OCI-LY1 (cell line): ENCODE measurements around the gene ZKSCAN4.

Experiments used
- H2AFZ ChIP-seq: fragments of 200-600 bp; sonication (generic), shearing (Covaris generic); 2 replicates; pipeline ENCODE4 v1.6.0; 2014; ENCODE audit warnings: antibody characterized with exemption, mild to moderate bottlenecking, low read length
- H3F3A ChIP-seq: fragments of 200-600 bp; sonication (generic), shearing (Covaris generic); 2 replicates; pipeline ENCODE4 v1.6.0; 2014; ENCODE audit warnings: mild to moderate bottlenecking, antibody characterized with exemption, low read length, moderate library complexity; ENCODE audit not compliant: insufficient read depth
- H3K27ac ChIP-seq: fragments of 200-600 bp; sonication (generic); 2 replicates; pipeline ENCODE4 v1.5.1; 2014; ENCODE audit warnings: low read length, mixed run types, mild to moderate bottlenecking, low read depth; ENCODE audit not compliant: poor library complexity, severe bottlenecking
- H3K27me3 ChIP-seq: fragments of 200-600 bp; sonication (generic); 2 replicates; pipeline ENCODE4 v1.6.0; 2014; ENCODE audit warnings: antibody characterized with exemption, mild to moderate bottlenecking, low read length, moderate library complexity; ENCODE audit not compliant: insufficient read depth
- H3K36me3 ChIP-seq: fragments of 200-600 bp; sonication (generic); 2 replicates; pipeline ENCODE4 v1.6.1; 2014; ENCODE audit warnings: mild to moderate bottlenecking, antibody characterized with exemption, low read length, moderate library complexity, mixed read lengths; ENCODE audit not compliant: insufficient read depth
- H3K4me1 ChIP-seq: fragments of 200-600 bp; sonication (generic); 2 replicates; pipeline ENCODE4 v1.5.1; 2014; ENCODE audit warnings: mild to moderate bottlenecking, low read length, moderate library complexity; ENCODE audit not compliant: insufficient read depth, severe bottlenecking
- H3K4me2 ChIP-seq: fragments of 200-600 bp; sonication (generic), shearing (Covaris generic); 2 replicates; pipeline ENCODE4 v1.6.1; 2014; ENCODE audit warnings: low read length
- H3K4me3 ChIP-seq: fragments of 200-600 bp; sonication (generic); 2 replicates; pipeline ENCODE4 v1.5.1; 2014; ENCODE audit warnings: low read length, low read depth, mild to moderate bottlenecking, mixed read lengths; ENCODE audit not compliant: poor library complexity, severe bottlenecking
- H3K79me2 ChIP-seq: fragments of 200-600 bp; shearing (Covaris generic); 2 replicates; pipeline ENCODE4 v1.6.1; 2016; ENCODE audit warnings: mixed run types, low read length, mixed read lengths; ENCODE audit not compliant: insufficient read depth
- H3K9ac ChIP-seq: fragments of 200-600 bp; sonication (generic), shearing (Covaris generic); 2 replicates; pipeline ENCODE4 v1.6.1; 2014; ENCODE audit warnings: mild to moderate bottlenecking, low read length, mixed read lengths
- H3K9me2 ChIP-seq: fragments of 200-600 bp; sonication (generic), shearing (Covaris generic); 2 replicates; pipeline ENCODE4 v1.6.1; 2014; ENCODE audit warnings: low read depth, mild to moderate bottlenecking, low read length, mixed read lengths
- H3K9me3 ChIP-seq: fragments of 200-600 bp; shearing (Covaris generic); 2 replicates; pipeline ENCODE4 v1.6.1; 2014; ENCODE audit warnings: low read length, mixed read lengths
- H4K20me1 ChIP-seq: fragments of 200-600 bp; sonication (generic), shearing (Covaris generic); 2 replicates; pipeline ENCODE4 v1.6.0; 2016; ENCODE audit warnings: mild to moderate bottlenecking, low read length; ENCODE audit not compliant: insufficient read depth
- EZH2 ChIP-seq: fragments of 200-600 bp; sonication (generic), shearing (Covaris generic); IDR thresholded peaks from 2 replicates; pipeline ENCODE4 v1.8.0; 2017; ENCODE audit warnings: borderline replicate concordance, mixed run types, mild to moderate bottlenecking, antibody characterized with exemption, low read length, moderate library complexity, mixed read lengths
- TF ChIP-seq, protein P1 (sequence below): fragments of 200-600 bp; sonication (generic), shearing (Covaris generic); IDR thresholded peaks from 2 replicates; pipeline ENCODE4 v1.5.1; 2017; ENCODE audit warnings: mild to moderate bottlenecking, antibody characterized with exemption, low read length, moderate library complexity, mixed read lengths

Gene ZKSCAN4

DNA sequence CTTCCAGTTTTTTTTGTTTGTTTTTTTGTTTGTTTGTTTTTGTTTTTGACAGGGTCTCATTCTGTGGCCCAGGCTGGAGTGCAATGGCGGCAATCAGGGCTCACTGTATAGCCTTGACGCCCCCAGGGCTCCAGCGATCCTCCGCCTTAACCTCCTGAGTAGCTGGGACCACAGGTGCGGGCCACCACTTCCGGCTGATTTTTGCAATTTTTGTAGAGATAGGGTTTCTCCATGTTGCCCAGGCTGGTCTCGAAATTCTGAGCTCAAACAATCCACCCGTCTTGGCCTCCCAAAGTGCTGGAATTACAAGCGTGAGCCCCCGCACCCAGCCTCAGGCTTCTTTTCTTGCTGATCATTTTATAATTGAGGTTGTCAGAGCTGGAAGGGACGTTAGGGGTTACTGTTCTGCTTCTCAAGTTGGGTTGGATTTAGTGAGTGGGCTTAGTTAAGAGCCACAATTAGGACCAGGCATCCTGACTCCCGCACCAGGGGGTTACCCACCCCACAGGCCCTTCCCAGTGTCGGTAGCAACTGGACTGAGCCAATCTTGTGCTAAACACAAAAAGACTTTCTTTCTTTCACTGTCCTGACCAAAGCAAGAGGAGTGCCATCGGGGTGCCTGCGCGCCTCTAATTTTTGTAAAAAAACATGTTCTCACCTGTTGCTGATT, 40.1 kb downstream of the ZKSCAN4 start:
- peaks cover 11% of the 10 kb centered on the region; the same call in 1 of the 2 replicates for H3K27me3 ChIP-seq
- no peaks in the 10 kb centered on the region for H4K20me1 ChIP-seq
- no peak overlapping the region for H3K27ac ChIP-seq
- H3K36me3 ChIP-seq: no peaks in the 10 kb centered on the region; the same call in 1 of the 2 replicates
- H3K9ac ChIP-seq: peak overlapping the region; percentile 42; the same call in 1 of the 2 replicates
- H3K4me3 ChIP-seq: peak overlapping the region; percentile 56
- TF ChIP-seq EZH2: no peak
- TF ChIP-seq, protein P1, sequence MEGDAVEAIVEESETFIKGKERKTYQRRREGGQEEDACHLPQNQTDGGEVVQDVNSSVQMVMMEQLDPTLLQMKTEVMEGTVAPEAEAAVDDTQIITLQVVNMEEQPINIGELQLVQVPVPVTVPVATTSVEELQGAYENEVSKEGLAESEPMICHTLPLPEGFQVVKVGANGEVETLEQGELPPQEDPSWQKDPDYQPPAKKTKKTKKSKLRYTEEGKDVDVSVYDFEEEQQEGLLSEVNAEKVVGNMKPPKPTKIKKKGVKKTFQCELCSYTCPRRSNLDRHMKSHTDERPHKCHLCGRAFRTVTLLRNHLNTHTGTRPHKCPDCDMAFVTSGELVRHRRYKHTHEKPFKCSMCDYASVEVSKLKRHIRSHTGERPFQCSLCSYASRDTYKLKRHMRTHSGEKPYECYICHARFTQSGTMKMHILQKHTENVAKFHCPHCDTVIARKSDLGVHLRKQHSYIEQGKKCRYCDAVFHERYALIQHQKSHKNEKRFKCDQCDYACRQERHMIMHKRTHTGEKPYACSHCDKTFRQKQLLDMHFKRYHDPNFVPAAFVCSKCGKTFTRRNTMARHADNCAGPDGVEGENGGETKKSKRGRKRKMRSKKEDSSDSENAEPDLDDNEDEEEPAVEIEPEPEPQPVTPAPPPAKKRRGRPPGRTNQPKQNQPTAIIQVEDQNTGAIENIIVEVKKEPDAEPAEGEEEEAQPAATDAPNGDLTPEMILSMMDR: no peak
- no peaks in the 10 kb centered on the region for H3K79me2 ChIP-seq
- no peaks in the 10 kb centered on the region for H3F3A ChIP-seq
- H3K9me3 ChIP-seq: no peaks in the 10 kb centered on the region
- no peaks in the 10 kb centered on the region for H3K9me2 ChIP-seq
- peak overlapping the region; percentile 72 for H3K4me2 ChIP-seq
- peaks cover 19% of the 10 kb centered on the region for H3K4me1 ChIP-seq
- peak overlapping the region; percentile 67; the same call in 1 of the 2 replicates for H2AFZ ChIP-seq

DNA sequence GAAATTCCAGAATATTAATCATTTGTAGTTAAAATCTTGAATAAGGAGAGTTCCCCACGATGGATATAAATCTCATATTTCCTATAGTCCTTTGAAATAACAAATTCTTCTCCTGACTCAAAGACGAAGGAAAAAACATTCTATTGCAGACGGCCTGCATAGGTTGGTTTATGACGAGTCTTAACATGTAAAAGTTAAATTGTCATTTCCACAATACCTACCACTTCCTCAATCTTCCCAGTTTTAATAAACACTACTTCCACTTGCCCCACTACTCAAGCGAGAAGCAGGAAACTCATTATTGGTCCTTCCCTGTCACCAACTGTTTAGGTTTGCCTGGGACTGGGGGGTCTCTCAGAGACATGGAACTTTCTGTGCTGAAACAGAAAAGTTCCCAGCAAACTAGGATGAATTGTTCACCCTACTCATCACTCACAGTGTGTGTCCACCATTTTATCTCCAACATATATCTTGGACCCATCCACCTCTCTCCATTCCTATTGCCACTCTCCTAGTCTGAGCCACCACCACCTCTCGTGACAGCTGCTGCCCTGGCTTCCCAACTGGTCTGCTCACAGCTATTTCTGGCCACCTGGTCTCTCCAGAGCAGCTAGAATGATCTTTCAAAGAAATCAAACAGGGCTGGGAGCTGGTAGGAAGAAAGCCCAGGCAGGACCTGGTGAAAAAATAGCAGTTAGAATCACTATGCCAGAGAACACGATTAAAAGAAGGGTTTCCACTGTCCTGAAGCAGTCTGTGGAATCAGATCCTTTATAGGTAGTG, 42.1 kb downstream of the ZKSCAN4 start:
- Histone ChIP-seq H3K27me3 (peaks cover 11% of the 10 kb centered on the region; the same call in 1 of the 2 replicates), H3K4me1 (peaks cover 19% of the 10 kb centered on the region), H4K20me1 (no peaks in the 10 kb centered on the region), H2AFZ (no peak overlapping the region), H3K36me3 (no peaks in the 10 kb centered on the region; the same call in 1 of the 2 replicates), H3K9ac (no peak overlapping the region), H3K4me2 (no peak overlapping the region), H3F3A (no peaks in the 10 kb centered on the region), H3K27ac (no peak overlapping the region), H3K79me2 (no peaks in the 10 kb centered on the region), H3K9me3 (no peaks in the 10 kb centered on the region), H3K9me2 (no peaks in the 10 kb centered on the region), H3K4me3 (no peak overlapping the region)
- no peak for TF ChIP-seq EZH2
- TF ChIP-seq, protein P1: no peak

GRCh38 chr6:28208111-28208659, 43.9 kb downstream of the ZKSCAN4 start:
- no peaks in the 10 kb centered on the region for H4K20me1 ChIP-seq
- H3K9me3 ChIP-seq: no peaks in the 10 kb centered on the region
- H3K27ac ChIP-seq: no peak overlapping the region
- no peak overlapping the region for H2AFZ ChIP-seq
- H3K4me3 ChIP-seq: no peak overlapping the region
- no peaks in the 10 kb centered on the region for H3F3A ChIP-seq
- peaks cover 19% of the 10 kb centered on the region for H3K4me1 ChIP-seq
- H3K79me2 ChIP-seq: no peaks in the 10 kb centered on the region
- no peaks in the 10 kb centered on the region for H3K9me2 ChIP-seq
- TF ChIP-seq EZH2: no peak
- TF ChIP-seq, protein P1: no peak
- peaks cover 11% of the 10 kb centered on the region; the same call in 1 of the 2 replicates for H3K27me3 ChIP-seq
- no peak overlapping the region for H3K9ac ChIP-seq
- H3K36me3 ChIP-seq: no peaks in the 10 kb centered on the region; the same call in 1 of the 2 replicates
- no peak overlapping the region for H3K4me2 ChIP-seq
